Thoracic aorta (tissue), 2 donors: ENCODE measurements around the gene MAPRE3. TPM values are rescaled to one million over a fixed set of nuclear protein-coding genes. Genes with fewer than 3 reads are reported as not detected.

Experiments used
- ATAC-seq: fragments of 150-250 bp; one replicate; pipeline ENCODE4 v1.8.0; 2017; ENCODE audit warnings: low read depth; ENCODE audit not compliant: insufficient number of reproducible peaks, low FRiP score
- DNase-seq: peaks from one replicate; pipeline ENCODE4 v3.0.0-alpha.2; 2020; ENCODE audit warnings: low spot score
- H3K27ac ChIP-seq, 2 donors: fragments of 200-600 bp; sonication (generic); 1 replicate in 1 of 2; 2 replicates in 1 of 2; pipeline ENCODE4 v1.5.1; 2016; ENCODE audit warnings: mild to moderate bottlenecking in 2 of 2, moderate library complexity in 2 of 2
- H3K27me3 ChIP-seq: fragments of 200-600 bp; sonication (generic); replicated peaks from 2 replicates; pipeline ENCODE4 v1.6.0; 2016; ENCODE audit warnings: mild to moderate bottlenecking; ENCODE audit not compliant: insufficient read depth
- H3K36me3 ChIP-seq: fragments of 200-600 bp; sonication (generic); one replicate; pipeline ENCODE4 v1.5.1; 2016
- H3K4me1 ChIP-seq, 2 donors: fragments of 200-600 bp; sonication (generic); 1 replicate in 1 of 2; 2 replicates in 1 of 2; pipeline versions ENCODE4 v1.5.1 to v1.6.0; 2016; ENCODE audit warnings: low read depth in 2 of 2, mild to moderate bottlenecking in 1 of 2; ENCODE audit not compliant: control insufficient read depth in 1 of 2
- H3K4me3 ChIP-seq: fragments of 200-600 bp; sonication (generic); 2 replicates; pipeline ENCODE4 v1.5.1; 2016; ENCODE audit warnings: mild to moderate bottlenecking
- H3K9me3 ChIP-seq: fragments of 200-600 bp; sonication (generic); 2 replicates; pipeline ENCODE4 v1.5.1; 2016
- total RNA-seq, 2 donors: library from RNA; depleted of rRNA; stranded (reverse); fragments of >200 nt; gene quantifications; one replicate each; pipeline versions ENCODE4 v1.1.0 to v1.2.3, GENCODE V29; 2016
- TF ChIP-seq, protein P1 (sequence below): fragments of 200-600 bp; sonication (generic); IDR thresholded peaks from one replicate; pipeline ENCODE4 v1.5.1; 2019; ENCODE audit warnings: antibody characterized with exemption

The MAPRE3 gene
- total RNA-seq, 2 donors from 2014 or later, result 9.1 to 29.9 TPM

DNA sequence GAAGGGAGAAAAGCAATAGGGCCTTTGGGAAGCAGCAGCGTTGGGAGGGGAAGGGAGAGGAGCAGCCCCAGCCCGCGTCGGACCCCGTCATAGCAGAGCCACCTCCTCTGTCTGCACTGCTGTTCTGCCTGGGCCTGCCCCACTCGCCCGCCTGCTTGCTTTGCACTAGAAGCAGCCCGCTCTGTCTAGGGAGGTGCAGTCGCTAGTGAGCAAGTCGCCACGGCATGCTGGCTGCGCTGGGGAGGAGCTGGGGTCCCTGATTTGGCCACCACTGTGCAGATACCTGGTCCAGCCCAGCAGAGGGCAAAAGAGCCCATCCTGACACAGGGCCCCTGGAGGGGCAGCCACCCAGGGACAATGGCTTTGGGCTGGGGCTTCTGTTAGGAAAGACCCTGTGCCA lies 54.4 kb downstream of the MAPRE3 start:
- H3K27ac ChIP-seq, result no peak overlapping the region
- no peak overlapping the region for H3K4me3 ChIP-seq
- H3K9me3 ChIP-seq, result no peaks in the 10 kb centered on the region
- no peak for DNase-seq
- H3K4me1 ChIP-seq, result no peaks in the 10 kb centered on the region
- TF ChIP-seq, protein P1, sequence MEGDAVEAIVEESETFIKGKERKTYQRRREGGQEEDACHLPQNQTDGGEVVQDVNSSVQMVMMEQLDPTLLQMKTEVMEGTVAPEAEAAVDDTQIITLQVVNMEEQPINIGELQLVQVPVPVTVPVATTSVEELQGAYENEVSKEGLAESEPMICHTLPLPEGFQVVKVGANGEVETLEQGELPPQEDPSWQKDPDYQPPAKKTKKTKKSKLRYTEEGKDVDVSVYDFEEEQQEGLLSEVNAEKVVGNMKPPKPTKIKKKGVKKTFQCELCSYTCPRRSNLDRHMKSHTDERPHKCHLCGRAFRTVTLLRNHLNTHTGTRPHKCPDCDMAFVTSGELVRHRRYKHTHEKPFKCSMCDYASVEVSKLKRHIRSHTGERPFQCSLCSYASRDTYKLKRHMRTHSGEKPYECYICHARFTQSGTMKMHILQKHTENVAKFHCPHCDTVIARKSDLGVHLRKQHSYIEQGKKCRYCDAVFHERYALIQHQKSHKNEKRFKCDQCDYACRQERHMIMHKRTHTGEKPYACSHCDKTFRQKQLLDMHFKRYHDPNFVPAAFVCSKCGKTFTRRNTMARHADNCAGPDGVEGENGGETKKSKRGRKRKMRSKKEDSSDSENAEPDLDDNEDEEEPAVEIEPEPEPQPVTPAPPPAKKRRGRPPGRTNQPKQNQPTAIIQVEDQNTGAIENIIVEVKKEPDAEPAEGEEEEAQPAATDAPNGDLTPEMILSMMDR, result no peak
- H3K36me3 ChIP-seq, result peaks cover 19% of the 10 kb centered on the region
- no peak for ATAC-seq
- H3K27me3 ChIP-seq, result no peaks in the 10 kb centered on the region

GRCh38 chr2:27025281-27025800 lies 54.9 kb downstream of the MAPRE3 start:
- no peak overlapping the region for H3K4me3 ChIP-seq
- TF ChIP-seq, protein P1, result no peak
- ATAC-seq (no peak), DNase-seq (no peak)
- H3K9me3 ChIP-seq, result no peaks in the 10 kb centered on the region
- H3K36me3 ChIP-seq, result peaks cover 19% of the 10 kb centered on the region
- H3K27ac ChIP-seq, result no peak overlapping the region
- no peaks in the 10 kb centered on the region for H3K4me1 ChIP-seq
- H3K27me3 ChIP-seq, result no peaks in the 10 kb centered on the region

DNA sequence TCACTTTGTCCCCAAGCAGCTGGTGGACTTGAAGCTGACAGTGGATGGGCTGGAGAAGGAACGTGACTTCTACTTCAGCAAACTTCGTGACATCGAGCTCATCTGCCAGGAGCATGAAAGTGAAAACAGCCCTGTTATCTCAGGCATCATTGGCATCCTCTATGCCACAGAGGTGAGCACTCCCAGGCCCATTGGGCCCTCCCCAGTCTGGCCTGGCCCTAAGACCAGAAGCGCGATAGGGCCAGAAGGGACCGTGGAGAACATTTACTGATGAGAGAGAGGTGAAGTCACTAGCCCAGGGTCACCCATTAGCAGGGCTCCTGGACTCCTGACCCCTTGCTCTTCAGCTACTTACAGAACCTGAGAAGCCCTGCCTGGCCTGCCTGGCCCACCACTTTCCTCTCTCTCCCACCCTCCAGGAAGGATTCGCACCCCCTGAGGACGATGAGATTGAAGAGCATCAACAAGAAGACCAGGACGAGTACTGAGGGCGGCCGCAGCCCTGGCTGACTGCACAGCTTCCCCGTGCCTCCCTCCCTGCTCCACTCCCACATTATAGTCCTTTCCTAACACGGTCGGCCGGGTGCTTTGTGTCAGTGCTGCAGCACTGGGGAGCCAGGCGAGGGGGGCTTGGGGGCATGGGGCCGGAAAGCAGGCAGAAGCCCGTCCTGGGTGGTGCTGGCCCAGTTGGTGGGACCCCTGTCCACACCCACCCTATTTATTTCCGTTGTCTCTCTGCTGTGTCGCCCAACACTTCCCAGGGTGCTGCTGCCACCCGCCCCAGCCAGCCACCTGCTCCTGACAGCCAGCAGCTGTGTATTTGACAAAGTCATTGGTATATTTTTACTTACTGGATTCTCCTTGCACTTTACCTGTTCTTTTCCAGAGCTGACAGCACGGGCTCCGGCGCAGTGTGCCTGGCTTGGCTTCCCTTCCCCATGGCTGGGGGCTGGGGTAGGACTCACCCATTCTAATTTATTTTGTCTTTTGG lies 55.7 kb downstream of the MAPRE3 start:
- ATAC-seq, result no peak
- Histone ChIP-seq H3K27ac (no peak overlapping the region), H3K36me3 (peaks cover 19% of the 10 kb centered on the region), H3K27me3 (no peaks in the 10 kb centered on the region), H3K4me1 (no peaks in the 10 kb centered on the region), H3K4me3 (no peak overlapping the region), H3K9me3 (no peaks in the 10 kb centered on the region)
- no peak for DNase-seq
- TF ChIP-seq, protein P1, result no peak

GRCh38 chr2:27027211-27027651 lies 56.8 kb downstream of the MAPRE3 start:
- H3K27me3 ChIP-seq, result no peaks in the 10 kb centered on the region
- H3K36me3 ChIP-seq, result peaks cover 19% of the 10 kb centered on the region
- H3K27ac ChIP-seq, result no peak overlapping the region
- TF ChIP-seq, protein P1, result no peak
- H3K4me3 ChIP-seq, result no peak overlapping the region
- DNase-seq (no peak), ATAC-seq (no peak)
- H3K9me3 ChIP-seq, result no peaks in the 10 kb centered on the region
- H3K4me1 ChIP-seq, result no peaks in the 10 kb centered on the region

DNA sequence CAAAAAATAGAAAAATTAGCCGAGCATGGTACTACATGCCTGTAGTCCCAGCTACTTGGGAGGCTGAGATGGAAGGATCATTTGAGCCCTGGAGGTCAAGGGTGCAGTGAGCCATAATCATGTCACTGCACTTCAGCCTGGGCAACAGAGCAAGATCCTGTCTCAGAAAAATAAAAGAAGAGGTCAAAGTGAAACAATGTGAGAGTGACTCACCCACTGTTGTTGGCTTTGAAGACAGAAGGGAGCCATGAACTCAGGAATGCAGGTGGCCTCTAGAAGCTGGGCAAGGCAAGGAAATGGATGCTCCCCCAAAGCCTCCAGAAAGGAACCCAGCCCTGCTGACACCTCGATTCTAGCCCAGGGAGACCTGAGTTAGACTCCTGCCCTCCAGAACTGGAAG lies 58.6 kb downstream of the MAPRE3 start:
- Histone ChIP-seq H3K9me3 (no peaks in the 10 kb centered on the region), H3K27ac (no peak overlapping the region), H3K4me3 (no peak overlapping the region), H3K27me3 (no peaks in the 10 kb centered on the region), H3K36me3 (peaks cover 10% of the 10 kb centered on the region), H3K4me1 (peaks cover 4 to 7% of the 10 kb centered on the region in 2 donors)
- no peak for DNase-seq
- ATAC-seq, result no peak
- TF ChIP-seq, protein P1, result no peak
